GM19193 (cell line): ENCODE results near the gene KPNB1.

Source experiments
- POLR2A ChIP-seq: IDR thresholded peaks from 4 replicates; pipeline ENCODE4 v1.6.1; 2011; ENCODE audit not compliant: insufficient read depth, insufficient read length; ENCODE audit errors: extremely low read depth

Gene KPNB1

DNA sequence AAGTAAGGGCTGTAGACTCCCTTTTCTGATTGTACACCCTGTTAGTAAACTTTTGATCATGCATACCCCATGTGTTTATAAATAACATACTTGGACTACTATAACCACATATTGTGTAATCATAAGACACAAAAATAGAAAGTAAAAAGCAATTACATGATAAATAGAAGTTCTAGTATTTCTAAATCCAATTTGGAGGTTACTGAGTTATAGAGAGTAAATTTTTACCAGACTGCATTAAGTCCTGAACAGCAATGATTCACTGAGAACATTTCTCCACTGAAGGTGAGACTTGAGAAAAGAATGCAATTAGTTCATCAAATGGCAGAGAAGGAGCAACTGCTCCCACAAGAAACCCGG is 36.5 kb downstream of the KPNB1 start:
- no peak for TF ChIP-seq POLR2A

DNA sequence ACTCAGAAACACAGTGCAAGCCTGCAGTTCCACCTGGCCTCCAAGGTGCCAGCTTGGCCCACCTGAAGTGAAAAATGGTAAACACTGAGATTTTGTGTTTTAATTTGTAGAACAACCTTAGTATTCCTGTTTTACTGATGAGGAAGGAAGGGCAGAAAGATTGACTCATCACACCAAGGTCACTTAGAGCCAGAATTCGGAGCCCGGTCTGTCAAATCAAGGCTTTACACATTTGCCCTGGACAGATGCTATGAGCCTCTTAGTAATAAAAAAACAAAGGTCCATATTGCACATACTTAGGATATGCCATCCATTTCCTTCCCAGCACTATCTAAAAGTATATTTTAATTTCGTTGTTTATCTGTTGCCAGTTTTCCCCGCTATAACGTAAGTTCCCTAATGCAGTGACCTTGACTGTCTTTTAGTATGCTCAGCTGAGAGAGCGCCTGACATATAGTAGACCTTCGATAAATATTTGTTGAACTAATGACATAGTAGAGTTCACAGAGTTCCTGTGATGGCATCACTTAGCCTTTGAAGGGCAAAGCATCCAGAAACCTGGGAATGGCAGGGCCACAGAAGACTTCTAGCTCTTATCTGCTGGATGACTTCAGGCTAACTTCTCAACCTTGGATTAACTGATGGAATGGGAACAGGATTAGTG is 37.1 kb downstream of the KPNB1 start:
- no peak for TF ChIP-seq POLR2A

DNA sequence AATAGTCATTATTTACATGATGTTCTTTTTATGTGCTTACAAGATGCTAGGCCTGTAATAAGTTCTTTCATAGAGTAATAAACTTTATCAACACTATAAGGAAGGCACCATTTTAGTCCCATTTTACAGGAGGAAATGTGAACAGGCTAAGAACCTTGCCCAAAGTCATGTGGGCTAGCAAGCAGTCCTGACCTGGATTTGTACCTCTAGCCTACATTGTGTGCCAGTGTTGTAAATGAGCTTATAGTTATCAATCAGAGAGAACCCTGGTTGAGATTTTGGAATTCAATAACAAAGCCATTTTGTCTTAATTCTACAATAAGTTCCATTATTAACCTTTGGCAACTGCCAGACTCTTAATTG is 37.6 kb downstream of the KPNB1 start:
- no peak for TF ChIP-seq POLR2A

DNA sequence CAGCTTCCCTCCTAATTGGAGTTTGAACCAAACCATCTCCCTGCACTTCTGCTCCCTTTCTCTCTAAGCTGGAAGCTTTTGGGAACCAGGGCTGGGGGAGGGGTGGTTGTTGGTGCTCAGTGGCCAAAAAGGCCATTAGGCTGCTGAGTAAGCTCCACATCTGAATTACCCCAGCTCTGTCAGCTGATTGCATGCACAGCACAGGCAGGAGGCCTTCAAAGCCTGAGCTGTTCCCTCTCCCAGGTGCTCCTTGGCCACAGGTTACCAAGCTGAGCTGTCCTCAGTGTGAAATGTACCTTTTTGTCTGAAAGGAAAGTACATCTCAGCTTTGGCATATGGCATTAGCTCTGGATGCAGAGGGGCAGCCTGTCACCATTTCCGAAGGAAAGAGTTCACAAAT is 38.0 kb downstream of the KPNB1 start:
- TF ChIP-seq POLR2A, result no peak

DNA sequence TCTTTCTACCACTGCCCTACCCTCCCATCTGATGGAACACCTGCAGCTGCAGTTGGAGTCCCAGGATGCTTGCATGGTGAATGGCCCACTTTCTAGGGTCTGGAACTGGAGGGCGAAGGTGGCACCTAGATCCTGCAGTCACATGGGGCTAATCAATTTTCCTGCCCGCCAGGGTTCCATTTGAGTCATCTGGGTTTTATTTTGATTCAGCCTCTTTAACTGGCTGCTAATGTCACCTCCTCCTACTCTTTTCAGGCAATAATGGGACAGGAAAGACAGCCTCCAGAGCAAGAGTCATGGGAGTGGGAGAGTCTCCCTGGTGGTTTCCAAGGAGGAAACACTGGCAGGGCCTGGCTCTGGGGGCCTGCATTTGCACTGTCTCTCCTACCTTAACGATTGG is 40.4 kb downstream of the KPNB1 start:
- no peak for TF ChIP-seq POLR2A

DNA sequence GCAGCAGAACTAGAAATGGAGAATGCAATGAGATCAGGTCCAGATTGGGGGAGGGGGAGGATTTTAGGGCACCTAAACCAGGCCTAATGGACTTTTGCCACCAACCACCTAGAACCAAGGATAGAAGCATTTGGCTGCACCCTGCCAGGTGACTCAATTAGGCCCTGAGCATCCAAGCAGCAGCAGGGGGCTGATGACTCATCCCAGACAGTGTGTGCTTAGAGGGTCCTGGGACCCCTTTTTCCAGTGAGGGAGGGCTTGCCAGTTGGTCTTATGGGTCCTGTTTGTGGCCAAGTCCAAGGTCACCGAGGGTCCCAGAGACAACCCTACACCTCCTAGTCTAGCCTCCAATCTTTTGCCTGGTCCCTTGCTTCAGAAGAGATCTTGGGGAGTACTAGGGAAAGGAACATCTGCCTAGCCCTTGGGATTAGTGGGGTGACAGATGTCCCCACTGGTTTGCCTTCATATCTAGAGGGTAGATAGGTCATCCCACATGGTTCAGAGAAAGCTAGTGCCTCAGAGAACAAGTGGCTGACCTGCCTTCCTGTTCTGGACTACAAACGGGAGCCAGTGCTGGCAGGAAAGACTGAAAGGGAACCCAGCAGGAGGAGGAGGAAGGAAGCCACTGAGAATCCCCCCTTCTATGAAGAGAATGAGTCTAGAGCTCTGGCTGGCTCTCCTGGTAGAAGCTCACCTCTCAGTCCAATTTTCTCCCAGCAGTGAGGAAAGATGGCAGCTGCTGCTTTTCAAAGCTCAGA is 42.6 kb downstream of the KPNB1 start:
- TF ChIP-seq POLR2A, result no peak

DNA sequence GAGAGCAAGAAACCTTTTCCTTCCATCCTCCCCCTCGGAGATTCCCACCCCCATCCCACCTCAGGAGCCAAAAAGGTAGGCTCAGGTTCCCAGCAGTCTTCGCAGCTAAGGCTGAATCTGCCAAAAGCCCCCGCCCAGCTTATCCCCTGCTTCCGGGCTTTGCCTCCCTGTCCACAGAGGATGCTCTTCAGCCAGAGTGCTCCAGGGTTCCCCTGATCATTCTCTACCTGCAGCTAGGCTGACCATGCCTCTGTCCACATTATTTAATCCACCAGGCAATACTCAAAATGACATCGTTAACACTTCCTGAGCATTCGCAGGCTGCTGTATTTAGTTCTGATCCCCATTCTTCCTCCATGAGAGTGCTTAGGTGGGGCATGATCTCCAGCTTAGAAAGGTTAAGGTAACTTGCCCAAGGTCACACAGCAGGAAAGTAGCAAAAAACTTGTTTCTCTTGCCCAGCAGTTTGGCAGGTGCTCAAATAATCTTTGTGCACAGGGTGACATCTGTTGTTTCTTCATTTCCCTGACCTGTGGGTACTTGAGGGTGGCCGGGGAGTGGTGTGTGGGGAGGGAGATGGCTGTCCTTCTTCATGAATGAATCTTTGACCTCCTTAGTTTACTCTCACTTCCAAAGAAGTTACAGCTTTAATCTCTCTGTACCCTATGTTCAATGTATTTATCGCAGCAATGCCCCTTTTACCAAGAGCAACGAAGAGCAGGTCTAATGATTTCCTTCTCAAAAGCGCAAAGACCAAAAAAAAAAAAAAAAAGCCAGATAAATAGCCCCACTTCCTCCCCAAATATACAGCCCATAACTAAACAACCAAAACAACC is 43.4 kb downstream of the KPNB1 start:
- TF ChIP-seq POLR2A, result no peak

DNA sequence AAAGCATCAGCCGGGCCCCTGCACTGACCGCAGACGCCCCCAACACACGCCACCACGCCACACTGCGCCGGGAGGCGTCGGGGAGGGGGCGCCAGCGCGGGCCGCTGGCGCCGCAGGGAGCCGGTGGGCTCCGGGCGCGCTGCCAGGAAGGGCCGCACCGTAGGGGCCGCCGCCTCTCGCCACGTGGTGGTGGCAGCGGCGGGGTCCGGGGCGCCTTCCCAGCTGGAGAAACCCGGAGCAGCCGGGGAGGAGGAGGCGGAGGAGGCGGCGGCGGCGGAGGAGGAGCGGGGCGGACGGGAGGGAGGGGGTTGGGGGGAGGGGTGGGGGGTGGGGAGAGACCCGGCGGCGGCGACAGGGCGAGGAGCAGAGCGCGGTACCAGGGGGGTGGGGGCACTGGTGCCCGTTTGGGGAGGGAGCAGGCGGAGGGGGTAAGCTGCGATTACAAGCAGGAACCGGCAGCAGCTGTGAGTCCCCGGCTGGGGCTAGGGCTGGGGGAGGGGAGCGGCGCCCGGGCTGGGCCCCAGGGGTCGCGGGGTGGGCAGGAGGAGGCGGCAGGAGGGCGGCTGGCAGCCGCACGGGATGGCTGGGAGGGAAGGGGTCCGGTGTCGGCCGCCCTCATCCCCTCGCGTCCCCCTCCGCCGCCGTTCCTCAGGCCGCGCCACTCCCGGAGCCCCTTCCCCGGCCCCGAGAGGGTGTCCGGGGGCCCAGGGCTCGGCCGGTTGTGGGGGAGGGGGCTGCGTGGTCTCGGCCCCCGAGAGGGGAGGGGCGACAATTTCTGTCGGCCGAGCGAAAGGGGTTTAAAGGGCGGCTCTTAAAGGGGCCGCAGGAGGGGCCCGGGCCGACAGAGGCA is 44.2 kb downstream of the KPNB1 start, which contains the start of gene TBKBP1:
Gene TBKBP1, plus strand, starts transcription at position 431 of the 850 bp plus-strand sequence. CDS start 1,952 bp downstream, outside the sequence.
- no peak for TF ChIP-seq POLR2A

DNA sequence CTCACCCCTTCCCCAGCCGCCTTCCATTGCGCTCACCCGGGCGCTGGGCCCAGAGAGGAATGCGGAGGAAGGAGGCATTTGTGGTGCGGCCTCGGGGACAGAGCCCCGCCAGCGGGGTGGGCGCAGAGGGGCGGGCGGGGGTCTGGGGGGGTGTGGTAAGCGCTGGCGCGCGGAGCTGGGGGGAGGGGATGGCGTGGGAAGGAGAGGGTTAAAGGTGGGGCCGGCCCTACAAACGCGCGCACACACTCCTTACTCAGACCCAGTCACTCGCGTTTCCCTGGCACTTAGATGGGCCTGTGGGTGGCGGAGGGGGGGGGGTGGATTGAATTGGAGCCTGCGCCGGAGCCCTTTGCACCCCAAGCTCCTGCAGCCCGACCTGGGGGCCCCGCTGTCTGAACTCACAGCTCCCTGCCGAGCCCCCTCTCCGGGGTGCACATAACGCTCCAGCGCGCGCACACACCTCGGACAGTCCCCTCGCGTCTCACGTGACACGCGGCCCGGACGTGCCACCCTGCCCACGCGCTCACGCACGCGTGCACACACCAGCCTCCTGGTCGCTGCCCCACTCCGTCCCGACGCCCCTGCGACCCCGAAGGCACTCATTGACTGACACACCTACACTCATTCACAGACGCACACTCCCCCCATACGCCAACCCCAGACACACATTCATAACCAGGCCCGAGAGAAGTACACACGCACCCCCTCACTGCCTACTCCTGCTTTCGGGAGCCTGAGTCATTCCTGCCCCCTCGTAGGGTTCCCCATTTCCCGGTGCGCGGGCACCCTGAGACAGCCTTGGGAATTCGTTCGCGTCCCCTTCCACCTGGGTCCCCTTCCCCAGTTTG is 45.1 kb downstream of the KPNB1 start:
- no peak for TF ChIP-seq POLR2A

DNA sequence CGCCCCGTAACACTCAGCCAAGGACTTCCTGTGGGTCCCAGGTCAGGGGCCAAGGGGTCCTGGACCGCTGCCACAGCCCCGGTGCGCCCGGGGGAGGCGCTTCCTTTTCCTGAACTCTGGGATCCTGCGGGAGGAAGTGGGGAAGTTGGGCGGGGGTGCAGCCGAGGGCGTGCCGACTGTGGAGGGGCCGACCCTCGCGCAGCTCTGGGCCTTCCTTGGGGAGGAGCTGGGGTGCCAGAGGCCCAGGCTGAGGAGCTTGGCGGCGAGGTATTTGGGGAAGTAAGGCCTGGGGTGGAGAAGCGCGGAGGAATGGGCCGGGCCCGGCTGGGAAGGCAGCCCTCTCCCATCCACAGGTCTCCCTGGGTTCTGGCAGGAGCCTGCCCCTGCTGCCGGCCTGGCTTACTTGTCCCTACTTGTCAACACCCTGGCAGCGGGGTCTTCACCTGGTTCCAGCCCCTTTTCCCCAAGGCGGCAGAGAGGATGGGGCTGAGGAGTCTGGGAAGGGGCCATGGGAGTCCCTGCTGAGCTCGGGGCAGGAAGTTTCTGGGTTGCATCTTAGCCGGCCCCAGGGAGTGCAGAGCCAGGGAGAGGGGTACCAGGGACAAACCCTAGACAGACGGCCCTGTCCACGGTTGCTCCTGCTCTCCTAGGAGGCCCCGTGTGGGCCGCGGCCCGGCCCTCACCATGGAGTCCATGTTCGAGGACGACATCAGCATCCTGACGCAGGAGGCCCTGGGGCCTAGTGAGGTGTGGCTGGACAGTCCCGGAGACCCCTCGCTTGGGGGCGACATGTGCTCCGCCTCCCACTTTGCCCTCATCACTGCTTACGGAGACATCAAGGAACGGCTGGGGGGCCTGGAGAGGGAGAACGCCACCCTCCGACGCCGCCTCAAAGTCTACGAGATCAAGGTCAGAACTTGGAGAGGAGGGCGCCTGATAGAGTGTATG is 46.0 kb downstream of the KPNB1 start:
- TF ChIP-seq POLR2A, result no peak

DNA sequence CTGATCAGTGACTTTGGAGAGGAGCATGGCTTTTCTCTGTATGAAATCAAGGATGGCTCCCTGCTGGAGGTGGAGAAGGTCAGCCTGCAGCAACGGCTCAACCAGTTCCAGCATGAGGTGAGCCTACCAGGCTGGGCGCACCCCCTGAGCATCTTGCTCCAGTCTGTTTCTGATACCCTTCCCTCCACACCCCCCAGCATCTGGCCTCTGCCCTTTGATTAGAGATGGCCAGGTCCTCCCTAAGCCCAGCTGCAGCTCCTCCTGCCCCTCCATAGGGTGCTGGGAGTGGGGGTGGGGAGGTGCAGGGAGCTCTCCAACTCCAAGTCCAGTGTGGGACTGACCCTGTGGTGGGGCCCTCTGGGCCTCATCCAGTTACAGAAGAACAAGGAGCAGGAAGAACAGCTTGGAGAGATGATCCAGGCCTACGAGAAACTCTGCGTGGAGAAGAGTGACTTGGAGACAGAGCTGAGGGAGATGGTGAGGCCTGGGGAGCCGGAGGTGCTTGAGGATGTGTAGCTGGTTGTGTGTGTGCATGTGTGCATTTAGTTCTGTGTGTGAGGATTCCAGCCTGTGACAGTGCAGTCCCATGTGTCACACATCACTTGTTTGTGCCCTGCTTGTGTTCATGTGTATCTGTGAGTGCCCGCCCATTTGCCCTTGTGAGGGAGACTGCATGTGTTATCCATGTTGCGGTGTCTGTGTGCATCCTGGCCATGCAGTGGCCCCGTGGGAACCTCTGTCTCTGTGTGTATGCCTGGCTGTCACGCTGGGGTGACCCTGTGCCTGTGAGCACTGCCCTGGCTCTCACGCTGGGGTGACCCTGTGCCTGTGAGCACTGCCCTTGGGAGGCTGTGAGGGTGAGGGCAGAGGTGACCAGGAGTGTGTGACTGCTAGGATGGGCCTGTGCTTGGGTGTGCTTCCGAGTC is 47.3 kb downstream of the KPNB1 start:
- no peak for TF ChIP-seq POLR2A
